ENCODE data around the gene SOWAHB.

The SOWAHB gene

GRCh38 chr4:76897536-76898384, at the start of gene SOWAHB:
SOWAHB (minus strand) TSS chr4:76898144; CDS start chr4:76897849, 295 bp downstream.
- peak; percentile 39 for DNase-seq

GRCh38 chr4:76947369-76947768, 49.4 kb upstream of the SOWAHB start:
- no peak for DNase-seq

GRCh38 chr4:76943790-76944189, 45.8 kb upstream of the SOWAHB start:
- no peak for DNase-seq

GRCh38 chr4:76943129-76943620, 45.2 kb upstream of the SOWAHB start:
- no peak for DNase-seq

GRCh38 chr4:76939184-76939583, 41.2 kb upstream of the SOWAHB start:
- DNase-seq, result no peak

GRCh38 chr4:76931576-76932276, 33.8 kb upstream of the SOWAHB start:
- DNase-seq, result no peak

GRCh38 chr4:76931087-76931486, 33.1 kb upstream of the SOWAHB start:
- DNase-seq, result no peak

GRCh38 chr4:76930685-76931084, 32.7 kb upstream of the SOWAHB start:
- no peak for DNase-seq

- DNase-seq, result no peak
Measured at GRCh38 chr4:76926841-76927240, 28.9 kb upstream of the SOWAHB start.

- no peak for DNase-seq
Measured at GRCh38 chr4:76923619-76924357, 25.8 kb upstream of the SOWAHB start.

- no peak for DNase-seq
Measured at GRCh38 chr4:76920715-76921114, 22.8 kb upstream of the SOWAHB start.

- no peak for DNase-seq
Measured at GRCh38 chr4:76909711-76910110, 11.8 kb upstream of the SOWAHB start.

GRCh38 chr4:76905521-76905920, 7.6 kb upstream of the SOWAHB start:
- no peak for DNase-seq

- DNase-seq, result no peak
Measured at GRCh38 chr4:76904646-76905190, 6.8 kb upstream of the SOWAHB start.

- DNase-seq, result no peak
Measured at GRCh38 chr4:76902233-76902890, 4.4 kb upstream of the SOWAHB start.

- no peak for DNase-seq
Measured at GRCh38 chr4:76898949-76899645, 1.2 kb upstream of the SOWAHB start.

GRCh38 chr4:76898385-76898692, 395 bp upstream of the SOWAHB start:
- no peak for DNase-seq

- DNase-seq, result peak; percentile 25
Measured at GRCh38 chr4:76896614-76897535, 1.1 kb downstream of the SOWAHB start.

GRCh38 chr4:76896048-76896447, 1.9 kb downstream of the SOWAHB start:
- DNase-seq, result no peak

- no peak for DNase-seq
Measured at GRCh38 chr4:76895619-76896018, 2.3 kb downstream of the SOWAHB start.

All from stimulated activated CD8-positive, alpha-beta memory T cell treated with anti-CD3 and anti-CD28 coated beads, Interleukin-4, amount 100 ng/mL, for 48 hours (primary cell).